K562 (cell line): Measurements from ENCODE around the gene CELA3B. TPM values are rescaled to one million over a fixed set of nuclear protein-coding genes. Genes with fewer than 3 reads are reported as not detected.
A peak's percentile ranks its signal among the peaks of the same experiment; 100 is the strongest.

ENCODE experiments used
- ARHGAP35 ChIP-seq: fragments of 450-650 bp; IDR thresholded peaks from 2 replicates; pipeline ENCODE4 v1.6.1; 2018; ENCODE audit not compliant: partially characterized antibody
- ATF6 ChIP-seq: sonication (generic); formaldehyde crosslinking; IDR thresholded peaks from 2 replicates; pipeline ENCODE4 v1.4.0; 2020; ENCODE audit warnings: mild to moderate bottlenecking, missing genetic modification reagents
- CEBPZ ChIP-seq: fragments of 150-350 bp; IDR thresholded peaks from 2 replicates; pipeline ENCODE4 v1.6.1; 2014; ENCODE audit warnings: low read depth, mild to moderate bottlenecking, low read length, borderline replicate concordance
- CREBBP ChIP-seq: IDR thresholded peaks from one replicate; pipeline ENCODE4 v1.6.1; 2012; ENCODE audit warnings: low read depth, mild to moderate bottlenecking, control low read depth, inconsistent platforms, low read length
- CTCF ChIP-seq, 3 experiments: IDR thresholded peaks in 2 of 3; conservative IDR thresholded peaks in 1 of 3; 2 replicates each; pipeline ENCODE4 v1.5.1; 2011 to 2012; ENCODE audit warnings: low read length in 3 of 3, mild to moderate bottlenecking in 3 of 3, control low read depth in 2 of 3, improper control_type of control experiment in 1 of 3, inconsistent platforms in 1 of 3, low read depth in 1 of 3, mixed read lengths in 1 of 3, moderate library complexity in 1 of 3; ENCODE audit not compliant: insufficient read depth in 2 of 3
- EP300 ChIP-seq: IDR thresholded peaks from 2 replicates; pipeline ENCODE4 v1.6.1; 2012; ENCODE audit warnings: low read length, improper control_type of control experiment
- FOXJ3 ChIP-seq: sonication (generic); formaldehyde crosslinking; IDR thresholded peaks from 2 replicates; pipeline ENCODE4 v1.4.0; 2020; ENCODE audit warnings: mild to moderate bottlenecking, missing genetic modification reagents
- HIVEP1 ChIP-seq: fragments of 250-450 bp; sonication (Bioruptor Pico); IDR thresholded peaks from 2 replicates; pipeline ENCODE4 v1.4.0; 2020; ENCODE audit warnings: mild to moderate bottlenecking
- HMBOX1 ChIP-seq: sonication (generic); IDR thresholded peaks from 2 replicates; pipeline ENCODE4 v1.6.1; 2016
- MTA2 ChIP-seq: fragments of 450-650 bp; IDR thresholded peaks from 2 replicates; pipeline ENCODE4 v1.6.1; 2016; ENCODE audit warnings: low read depth
- PHTF2 ChIP-seq: fragments of 250-450 bp; sonication (Bioruptor Pico); IDR thresholded peaks from 2 replicates; pipeline ENCODE4 v1.5.0; 2021; ENCODE audit warnings: mild to moderate bottlenecking
- RNF2 ChIP-seq: sonication (generic); IDR thresholded peaks from 2 replicates; pipeline ENCODE4 v1.6.1; 2016
- SIN3A ChIP-seq, 2 experiments: fragments of 150-350 bp in 1 of 2; IDR thresholded peaks; 2 replicates each; pipeline ENCODE4 v1.6.1; 2011 to 2016; ENCODE audit warnings: borderline replicate concordance in 2 of 2, low read depth in 2 of 2, low read length in 2 of 2, mild to moderate bottlenecking in 2 of 2, moderate library complexity in 2 of 2; ENCODE audit not compliant: control insufficient read depth in 1 of 2
- THAP12 ChIP-seq: fragments of 250-450 bp; sonication (Bioruptor Pico); IDR thresholded peaks from 2 replicates; pipeline ENCODE4 v1.9.0; 2021; ENCODE audit warnings: mild to moderate bottlenecking, inconsistent platforms
- THRAP3 ChIP-seq: fragments of 450-650 bp; IDR thresholded peaks from 2 replicates; pipeline ENCODE4 v1.6.1; 2016; ENCODE audit warnings: mild to moderate bottlenecking, inconsistent platforms, borderline replicate concordance
- ZNF696 ChIP-seq: fragments of 250-450 bp; sonication (Bioruptor Pico); conservative IDR thresholded peaks from 2 replicates; pipeline ENCODE4 v1.4.0; 2020; ENCODE audit warnings: mild to moderate bottlenecking, moderate library complexity
- polyA plus RNA-seq, 8 experiments: library from polyadenylated mRNA; depleted of rRNA in 4 of 8; stranded (reverse) in 5 of 8; unstranded in 3 of 8; fragments of >200 nt; fragmentation: Nextera tagmentation in 2 of 8; fragmentation: Illumina TruSeq in 1 of 8; extraction: Ambion mirVana in 2 of 8; extraction: Trizol in 1 of 8; gene quantifications; 2 replicates each; pipeline versions ENCODE4 v1.2.1 to v1.2.3, GENCODE V29; 2011 to 2014; ENCODE audit warnings: inconsistent platforms in 1 of 8, missing spikeins in 1 of 8
- total RNA-seq, 7 experiments: library from RNA; depleted of rRNA in 6 of 7; stranded (reverse); fragments of >200 nt in 6 of 7; fragmentation: Illumina TruSeq in 2 of 7; extraction: Trizol in 2 of 7; gene quantifications; 2 replicates each; pipeline versions ENCODE4 v1.2.1 to v1.2.3, GENCODE V29; 2011 to 2021; ENCODE audit warnings: low replicate concordance in 1 of 7

Gene CELA3B
- total and polyA plus RNA-seq, 9 of the 15 experiments (the other 6 are each of a cell fraction or from before 2014, with no cell fraction given) = 3.1 TPM; not detected in 8

GRCh38 chr1:22025368-22026155 lies 48.7 kb downstream of the CELA3B start (continued):
- TF ChIP-seq THAP12 (CRISPR knock-in tag) (peak; percentile 57; the same call in 1 of the 2 replicates), ARHGAP35 (no peak), CREBBP (no peak), HMBOX1 (peak; percentile 64; the same call in 1 of the 2 replicates), MTA2 (peak; percentile 44), ATF6 (peak; percentile 94), RNF2 (peak; percentile 73; the same call in 1 of the 2 replicates), HIVEP1 (CRISPR knock-in tag) (no peak), SIN3A (IDR thresholded peaks at IDR 0.05; ENCODE audit: borderline replicate concordance in 2 of 2, control insufficient read depth in 1 of 2, low read depth in 2 of 2, low read length in 2 of 2) (peak in 1 of 2 experiments; percentile 40; a peak in 1 of 4 replicates), PHTF2 (no peak), FOXJ3 (CRISPR knock-in tag) (no peak), CEBPZ (no peak), CTCF (IDR thresholded peaks at IDR 0.05 in 2 of 3, conservative IDR thresholded peaks at IDR 0.05 in 1 of 3; ENCODE audit: insufficient read depth in 2 of 3, low read depth in 1 of 3, low read length in 3 of 3) (no peak; a peak in 1 of 6 replicates), EP300 (peak; percentile 87), THRAP3 (peak; percentile 90; the same call in 1 of the 2 replicates), ZNF696 (CRISPR knock-in tag) (no peak)
